ENCODE results near the gene SGPP2.

- TF ChIP-seq CTCF (IDR thresholded peaks at IDR 0.05) (no peak), POLR2AphosphoS5 (IDR thresholded peaks at IDR 0.05) (no peak), POLR2A (IDR thresholded peaks at IDR 0.05) (no peak), EP300 (IDR thresholded peaks at IDR 0.05) (no peak)
Measured at GRCh38 chr2:222572751-222573174, 148.4 kb downstream of the SGPP2 start.
